NCI-H460 (cell line): ENCODE data around the gene TUBGCP5. TPM values are rescaled to one million over a fixed set of nuclear protein-coding genes. Genes with fewer than 3 reads are reported as not detected.

Experiments
- DNase-seq: peaks from one replicate; pipeline ENCODE4 v3.0.0-alpha.2; 2016; ENCODE audit warnings: low read depth; ENCODE audit errors: extremely low read depth
- total RNA-seq: library from RNA; depleted of rRNA; stranded (reverse); fragments of >200 nt; shearing (Covaris generic); gene quantifications from 2 replicates; pipeline ENCODE4 v1.2.3, GENCODE V29; 2014

The TUBGCP5 gene
- total RNA-seq, 1 experiment from 2014 or later = 21.2 TPM

GRCh38 chr15:22979238-22980188 lies 59.9 kb downstream of the TUBGCP5 start:
- peak; percentile 30 for DNase-seq

- no peak for DNase-seq
Measured at GRCh38 chr15:22978691-22979237, 60.6 kb downstream of the TUBGCP5 start.

- DNase-seq = no peak
Measured at GRCh38 chr15:22974745-22975144, 64.6 kb downstream of the TUBGCP5 start.

GRCh38 chr15:22973987-22974386 lies 65.4 kb downstream of the TUBGCP5 start:
- no peak for DNase-seq

GRCh38 chr15:22973286-22973685 lies 66.1 kb downstream of the TUBGCP5 start:
- DNase-seq = no peak

GRCh38 chr15:22969489-22969888 lies 69.9 kb downstream of the TUBGCP5 start:
- DNase-seq = no peak

GRCh38 chr15:22968366-22968765 lies 71.0 kb downstream of the TUBGCP5 start:
- DNase-seq = no peak

- DNase-seq = no peak
Measured at GRCh38 chr15:22967084-22967770, 72.1 kb downstream of the TUBGCP5 start.

GRCh38 chr15:22966321-22967083 lies 72.9 kb downstream of the TUBGCP5 start:
- no peak for DNase-seq

- DNase-seq = no peak
Measured at GRCh38 chr15:22963641-22964040, 75.7 kb downstream of the TUBGCP5 start.

- no peak for DNase-seq
Measured at GRCh38 chr15:22962611-22963010, 76.8 kb downstream of the TUBGCP5 start.

- no peak for DNase-seq
Measured at GRCh38 chr15:22961762-22962161, 77.6 kb downstream of the TUBGCP5 start.

GRCh38 chr15:22960556-22960955 lies 78.8 kb downstream of the TUBGCP5 start:
- no peak for DNase-seq

GRCh38 chr15:22960126-22960525 lies 79.2 kb downstream of the TUBGCP5 start:
- no peak for DNase-seq

- no peak for DNase-seq
Measured at GRCh38 chr15:22959321-22960101, 79.9 kb downstream of the TUBGCP5 start.

- no peak for DNase-seq
Measured at GRCh38 chr15:22958487-22959280, 80.7 kb downstream of the TUBGCP5 start.

- no peak for DNase-seq
Measured at GRCh38 chr15:22956978-22957260, 82.5 kb downstream of the TUBGCP5 start.

GRCh38 chr15:22956257-22956977 lies 83.0 kb downstream of the TUBGCP5 start:
- DNase-seq = no peak
